Measurements from ENCODE around the gene PTPRR. TPM values are rescaled to one million over a fixed set of nuclear protein-coding genes. Genes with fewer than 3 reads are reported as not detected.

PTPRR gene
- total and polyA plus RNA-seq, 4 donors, result 6.2 to 32.7 (median 17.5) TPM

- peak in 1 of 6 donors; percentile 70 for DNase-seq (ENCODE audit: low read depth in 4 of 6, low spot score in 6 of 6)
- Histone ChIP-seq H3K36me3 (ENCODE audit: control insufficient read depth, insufficient read depth, low read length) (no peaks in the 10 kb centered on the region), H3K4me3 (ENCODE audit: low read depth, low read length) (no peak overlapping the region)
Observed at GRCh38 chr12:70948976-70949336, 28.4 kb upstream of the PTPRR start.

GRCh38 chr12:70948236-70948975, 27.9 kb upstream of the PTPRR start:
- WGBS (ENCODE audit: insufficient coverage), result 90% methylated on average over 2 of the region's 6 CpGs
- Histone ChIP-seq H3K36me3 (ENCODE audit: control insufficient read depth, insufficient read depth, low read length) (no peaks in the 10 kb centered on the region), H3K4me3 (ENCODE audit: low read depth, low read length) (no peak overlapping the region), H3K9me3 (ENCODE audit: control insufficient read depth, insufficient read depth, low read length) (no peaks in the 10 kb centered on the region), H3K27me3 (ENCODE audit: control insufficient read depth, insufficient read depth, low read length) (no peaks in the 10 kb centered on the region), H3K27ac (ENCODE audit: low read depth, low read length) (no peak overlapping the region), H3K4me1 (ENCODE audit: control insufficient read depth, insufficient read depth, low read length) (no peaks in the 10 kb centered on the region)
- DNase-seq (ENCODE audit: low read depth in 4 of 6, low spot score in 6 of 6), result no peak

More at GRCh38 chr12:70948976-70949336, 28.4 kb upstream of the PTPRR start:
- H3K9me3 ChIP-seq (ENCODE audit: control insufficient read depth, insufficient read depth, low read length), result no peaks in the 10 kb centered on the region
- H3K27me3 ChIP-seq (ENCODE audit: control insufficient read depth, insufficient read depth, low read length), result no peaks in the 10 kb centered on the region
- no peaks in the 10 kb centered on the region for H3K4me1 ChIP-seq (ENCODE audit: control insufficient read depth, insufficient read depth, low read length)
- H3K27ac ChIP-seq (ENCODE audit: low read depth, low read length), result no peak overlapping the region

- Histone ChIP-seq H3K27me3 (ENCODE audit: control insufficient read depth, insufficient read depth, low read length) (no peaks in the 10 kb centered on the region), H3K9me3 (ENCODE audit: control insufficient read depth, insufficient read depth, low read length) (no peaks in the 10 kb centered on the region), H3K4me1 (ENCODE audit: control insufficient read depth, insufficient read depth, low read length) (no peaks in the 10 kb centered on the region), H3K27ac (ENCODE audit: low read depth, low read length) (no peak overlapping the region), H3K4me3 (ENCODE audit: low read depth, low read length) (no peak overlapping the region), H3K36me3 (ENCODE audit: control insufficient read depth, insufficient read depth, low read length) (no peaks in the 10 kb centered on the region)
- WGBS (ENCODE audit: insufficient coverage), result 52% methylated on average over 3 of the region's 3 CpGs
- DNase-seq (ENCODE audit: low read depth in 4 of 6, low spot score in 6 of 6), result peak in 1 of 6 donors; percentile 68
Observed at GRCh38 chr12:70936203-70936813, 15.8 kb upstream of the PTPRR start.

GRCh38 chr12:70933133-70933532, 12.6 kb upstream of the PTPRR start:
- Histone ChIP-seq H3K4me3 (ENCODE audit: low read depth, low read length) (no peak overlapping the region), H3K9me3 (ENCODE audit: control insufficient read depth, insufficient read depth, low read length) (no peaks in the 10 kb centered on the region), H3K4me1 (ENCODE audit: control insufficient read depth, insufficient read depth, low read length) (no peaks in the 10 kb centered on the region), H3K36me3 (ENCODE audit: control insufficient read depth, insufficient read depth, low read length) (no peaks in the 10 kb centered on the region), H3K27ac (ENCODE audit: low read depth, low read length) (no peak overlapping the region), H3K27me3 (ENCODE audit: control insufficient read depth, insufficient read depth, low read length) (no peaks in the 10 kb centered on the region)
- DNase-seq (ENCODE audit: low read depth in 4 of 6, low spot score in 6 of 6), result no peak
- 0% methylated on average over 1 of the region's 4 CpGs for WGBS (ENCODE audit: insufficient coverage)

- no peak for DNase-seq (ENCODE audit: low read depth in 4 of 6, low spot score in 6 of 6)
- H3K9me3 ChIP-seq (ENCODE audit: control insufficient read depth, insufficient read depth, low read length), result no peaks in the 10 kb centered on the region
- no peaks in the 10 kb centered on the region for H3K4me1 ChIP-seq (ENCODE audit: control insufficient read depth, insufficient read depth, low read length)
- no peaks in the 10 kb centered on the region for H3K36me3 ChIP-seq (ENCODE audit: control insufficient read depth, insufficient read depth, low read length)
- H3K27ac ChIP-seq (ENCODE audit: low read depth, low read length), result no peak overlapping the region
- H3K4me3 ChIP-seq (ENCODE audit: low read depth, low read length), result no peak overlapping the region
- H3K27me3 ChIP-seq (ENCODE audit: control insufficient read depth, insufficient read depth, low read length), result no peaks in the 10 kb centered on the region
Observed at GRCh38 chr12:70929029-70929428, 8.5 kb upstream of the PTPRR start.

GRCh38 chr12:70928071-70928470, 7.5 kb upstream of the PTPRR start:
- Histone ChIP-seq H3K9me3 (ENCODE audit: control insufficient read depth, insufficient read depth, low read length) (no peaks in the 10 kb centered on the region), H3K27me3 (ENCODE audit: control insufficient read depth, insufficient read depth, low read length) (no peaks in the 10 kb centered on the region), H3K4me3 (ENCODE audit: low read depth, low read length) (no peak overlapping the region), H3K36me3 (ENCODE audit: control insufficient read depth, insufficient read depth, low read length) (no peaks in the 10 kb centered on the region), H3K4me1 (ENCODE audit: control insufficient read depth, insufficient read depth, low read length) (no peaks in the 10 kb centered on the region), H3K27ac (ENCODE audit: low read depth, low read length) (no peak overlapping the region)
- DNase-seq (ENCODE audit: low read depth in 4 of 6, low spot score in 6 of 6), result no peak
- no CpG with 5 or more reads among the region's 1 CpG for WGBS (ENCODE audit: insufficient coverage)

- no peaks in the 10 kb centered on the region for H3K27me3 ChIP-seq (ENCODE audit: control insufficient read depth, insufficient read depth, low read length)
- DNase-seq (ENCODE audit: low read depth in 4 of 6, low spot score in 6 of 6), result no peak
- no peak overlapping the region for H3K4me3 ChIP-seq (ENCODE audit: low read depth, low read length)
- H3K4me1 ChIP-seq (ENCODE audit: control insufficient read depth, insufficient read depth, low read length), result no peaks in the 10 kb centered on the region
- no peaks in the 10 kb centered on the region for H3K36me3 ChIP-seq (ENCODE audit: control insufficient read depth, insufficient read depth, low read length)
- no peak overlapping the region for H3K27ac ChIP-seq (ENCODE audit: low read depth, low read length)
- no CpG with 5 or more reads among the region's 2 CpGs for WGBS (ENCODE audit: insufficient coverage)
- H3K9me3 ChIP-seq (ENCODE audit: control insufficient read depth, insufficient read depth, low read length), result no peaks in the 10 kb centered on the region
Observed at GRCh38 chr12:70927356-70927755, 6.8 kb upstream of the PTPRR start.

- H3K27me3 ChIP-seq (ENCODE audit: control insufficient read depth, insufficient read depth, low read length), result no peaks in the 10 kb centered on the region
- DNase-seq (ENCODE audit: low read depth in 4 of 6, low spot score in 6 of 6), result peak in 1 of 6 donors; percentile 11
- no peak overlapping the region for H3K27ac ChIP-seq (ENCODE audit: low read depth, low read length)
- H3K9me3 ChIP-seq (ENCODE audit: control insufficient read depth, insufficient read depth, low read length), result no peaks in the 10 kb centered on the region
- peaks cover 4% of the 10 kb centered on the region for H3K4me1 ChIP-seq (ENCODE audit: control insufficient read depth, insufficient read depth, low read length)
- no CpG with 5 or more reads among the region's 1 CpG for WGBS (ENCODE audit: insufficient coverage)
- no peaks in the 10 kb centered on the region for H3K36me3 ChIP-seq (ENCODE audit: control insufficient read depth, insufficient read depth, low read length)
- no peak overlapping the region for H3K4me3 ChIP-seq (ENCODE audit: low read depth, low read length)
Observed at GRCh38 chr12:70925539-70925938, 5.0 kb upstream of the PTPRR start.

- H3K27me3 ChIP-seq (ENCODE audit: control insufficient read depth, insufficient read depth, low read length), result no peaks in the 10 kb centered on the region
- no peaks in the 10 kb centered on the region for H3K36me3 ChIP-seq (ENCODE audit: control insufficient read depth, insufficient read depth, low read length)
- WGBS (ENCODE audit: insufficient coverage), result 14% methylated on average over 4 of the region's 9 CpGs
- H3K27ac ChIP-seq (ENCODE audit: low read depth, low read length), result no peak overlapping the region
- DNase-seq (ENCODE audit: low read depth in 4 of 6, low spot score in 6 of 6), result no peak
- H3K9me3 ChIP-seq (ENCODE audit: control insufficient read depth, insufficient read depth, low read length), result no peaks in the 10 kb centered on the region
- peak overlapping the region; percentile 6 for H3K4me3 ChIP-seq (ENCODE audit: low read depth, low read length)
- H3K4me1 ChIP-seq (ENCODE audit: control insufficient read depth, insufficient read depth, low read length), result peaks cover 10% of the 10 kb centered on the region
Observed at GRCh38 chr12:70920891-70921290, 353 bp upstream of the PTPRR start.

- no peaks in the 10 kb centered on the region for H3K9me3 ChIP-seq (ENCODE audit: control insufficient read depth, insufficient read depth, low read length)
- H3K4me3 ChIP-seq (ENCODE audit: low read depth, low read length), result peak overlapping the region; percentile 39
- H3K4me1 ChIP-seq (ENCODE audit: control insufficient read depth, insufficient read depth, low read length), result peaks cover 10% of the 10 kb centered on the region
- WGBS (ENCODE audit: insufficient coverage), result 8% methylated on average over 6 of the region's 10 CpGs
- no peaks in the 10 kb centered on the region for H3K27me3 ChIP-seq (ENCODE audit: control insufficient read depth, insufficient read depth, low read length)
- DNase-seq (ENCODE audit: low read depth in 4 of 6, low spot score in 6 of 6), result peak in 3 of 6 donors; percentile 27 to 84 (median 53)
- no peak overlapping the region for H3K27ac ChIP-seq (ENCODE audit: low read depth, low read length)
- no peaks in the 10 kb centered on the region for H3K36me3 ChIP-seq (ENCODE audit: control insufficient read depth, insufficient read depth, low read length)
Observed at GRCh38 chr12:70919597-70920035, 922 bp downstream of the PTPRR start.
